GM10266 (cell line): ENCODE results near the gene SKAP2.

ENCODE experiments used
- DNase-seq: peaks from one replicate; pipeline ENCODE4 v3.0.0; 2012; ENCODE audit errors: extremely low spot score
- TF ChIP-seq, protein P1 (sequence below): IDR thresholded peaks from 2 replicates; pipeline ENCODE4 v1.5.1; 2012; ENCODE audit warnings: mild to moderate bottlenecking, low read depth; ENCODE audit not compliant: control insufficient read depth, insufficient read depth; ENCODE audit errors: missing control alignments

SKAP2 gene

DNA sequence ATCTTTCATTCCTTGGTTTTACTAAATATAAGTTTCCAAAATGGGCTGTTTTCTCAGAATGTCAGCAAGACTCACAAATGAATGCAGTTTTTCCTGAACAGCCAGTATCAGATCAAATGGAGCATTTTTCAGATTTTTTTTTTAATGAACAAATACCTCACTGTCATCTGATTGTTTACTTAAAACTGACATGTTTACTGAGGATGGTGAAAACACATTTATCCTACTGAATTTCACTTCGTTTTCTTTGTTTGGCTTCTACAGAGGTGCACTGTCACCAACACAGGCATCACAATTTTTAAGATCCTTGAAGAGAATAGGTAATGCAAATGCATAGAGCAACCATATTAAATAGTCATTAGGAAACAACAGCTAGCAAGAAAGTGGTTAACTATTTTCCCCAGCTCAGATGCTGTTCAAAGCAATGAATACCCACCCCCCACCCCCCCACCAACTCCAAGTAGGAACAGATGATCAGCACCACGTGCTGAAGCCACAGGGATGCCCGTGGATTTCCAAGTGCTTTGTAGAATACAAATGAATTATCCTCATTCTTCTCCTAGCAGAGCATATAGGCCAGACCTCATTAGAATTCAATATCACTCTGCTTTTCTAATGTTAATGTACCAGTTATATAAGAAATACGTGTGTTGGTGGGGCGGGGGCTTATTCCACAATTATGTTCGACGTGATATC lies 205.9 kb downstream of the SKAP2 start:
- DNase-seq, result no peak
- TF ChIP-seq, protein P1, sequence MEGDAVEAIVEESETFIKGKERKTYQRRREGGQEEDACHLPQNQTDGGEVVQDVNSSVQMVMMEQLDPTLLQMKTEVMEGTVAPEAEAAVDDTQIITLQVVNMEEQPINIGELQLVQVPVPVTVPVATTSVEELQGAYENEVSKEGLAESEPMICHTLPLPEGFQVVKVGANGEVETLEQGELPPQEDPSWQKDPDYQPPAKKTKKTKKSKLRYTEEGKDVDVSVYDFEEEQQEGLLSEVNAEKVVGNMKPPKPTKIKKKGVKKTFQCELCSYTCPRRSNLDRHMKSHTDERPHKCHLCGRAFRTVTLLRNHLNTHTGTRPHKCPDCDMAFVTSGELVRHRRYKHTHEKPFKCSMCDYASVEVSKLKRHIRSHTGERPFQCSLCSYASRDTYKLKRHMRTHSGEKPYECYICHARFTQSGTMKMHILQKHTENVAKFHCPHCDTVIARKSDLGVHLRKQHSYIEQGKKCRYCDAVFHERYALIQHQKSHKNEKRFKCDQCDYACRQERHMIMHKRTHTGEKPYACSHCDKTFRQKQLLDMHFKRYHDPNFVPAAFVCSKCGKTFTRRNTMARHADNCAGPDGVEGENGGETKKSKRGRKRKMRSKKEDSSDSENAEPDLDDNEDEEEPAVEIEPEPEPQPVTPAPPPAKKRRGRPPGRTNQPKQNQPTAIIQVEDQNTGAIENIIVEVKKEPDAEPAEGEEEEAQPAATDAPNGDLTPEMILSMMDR, result no peak

DNA sequence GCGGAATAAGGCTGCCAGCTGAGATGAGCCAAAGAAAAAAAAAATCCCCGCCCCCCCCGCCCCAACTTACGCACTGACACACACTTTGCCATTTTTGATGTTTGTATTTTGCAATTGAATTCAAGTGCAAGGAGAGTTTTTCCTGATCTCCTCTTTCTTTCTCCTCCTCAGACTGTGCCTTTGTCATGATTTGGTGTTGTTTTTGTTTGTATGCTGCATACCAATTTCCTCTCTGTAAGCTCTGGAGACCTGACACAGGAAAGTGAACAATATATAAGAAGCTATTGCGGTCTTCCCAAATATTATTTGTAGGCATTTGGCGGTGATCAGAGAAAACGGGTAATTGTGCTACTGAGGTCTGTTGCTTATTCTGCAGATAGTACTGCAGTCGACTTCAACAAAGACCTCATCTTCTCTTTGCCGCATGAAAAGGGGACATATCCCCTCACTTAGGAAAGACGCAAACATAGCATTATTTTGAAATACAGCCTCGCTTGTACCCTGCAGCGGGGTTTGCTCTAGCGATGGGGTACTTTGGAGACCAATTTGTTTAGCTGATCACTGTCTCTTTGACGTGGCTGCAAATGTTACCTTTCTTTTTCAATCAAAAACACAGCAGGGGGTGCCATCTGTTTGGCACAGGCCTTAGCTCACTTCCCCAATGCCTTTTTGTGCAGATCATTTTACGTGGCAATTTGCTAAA lies 206.6 kb downstream of the SKAP2 start:
- no peak for DNase-seq
- TF ChIP-seq, protein P1, result no peak

DNA sequence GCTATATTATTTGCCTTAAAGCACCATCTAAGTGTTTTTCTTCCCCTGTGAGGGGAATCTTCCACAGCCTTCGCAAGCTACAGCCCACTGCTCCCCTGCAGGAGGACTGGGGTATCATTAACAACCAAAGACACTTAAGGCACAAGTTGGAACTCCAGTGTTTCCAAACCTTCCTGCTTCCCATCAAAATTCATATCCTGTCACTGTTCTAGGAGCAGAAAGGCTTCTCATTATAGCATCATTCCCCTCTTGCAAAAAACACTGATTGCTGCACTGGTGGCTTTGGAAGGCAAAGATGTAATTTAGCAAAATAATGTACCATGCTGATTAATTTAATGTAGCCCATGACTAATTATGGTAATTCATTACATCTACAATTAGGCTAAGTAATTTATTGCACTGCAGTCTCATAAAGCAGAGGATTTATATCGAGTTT lies 207.2 kb downstream of the SKAP2 start:
- TF ChIP-seq, protein P1, result no peak
- DNase-seq, result no peak

DNA sequence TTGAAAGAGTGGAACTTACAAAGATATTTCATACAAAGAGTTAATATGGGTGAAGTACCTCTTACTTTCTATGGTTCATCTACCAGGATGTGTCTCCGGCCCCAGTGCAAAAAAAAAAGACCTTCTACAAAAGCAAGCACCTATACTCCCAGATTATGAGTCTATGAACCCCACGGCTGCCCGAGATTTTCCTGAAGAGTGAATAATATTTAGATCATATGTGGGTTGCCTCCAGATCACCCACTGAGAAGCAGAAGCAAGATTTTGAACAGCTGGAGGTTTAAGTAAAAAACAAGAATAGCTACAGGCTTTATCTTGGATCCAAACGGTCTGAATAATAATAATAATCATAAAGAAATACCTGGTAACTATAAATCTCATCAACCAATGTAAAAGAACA lies 207.7 kb downstream of the SKAP2 start:
- TF ChIP-seq, protein P1, result no peak
- DNase-seq, result no peak

DNA sequence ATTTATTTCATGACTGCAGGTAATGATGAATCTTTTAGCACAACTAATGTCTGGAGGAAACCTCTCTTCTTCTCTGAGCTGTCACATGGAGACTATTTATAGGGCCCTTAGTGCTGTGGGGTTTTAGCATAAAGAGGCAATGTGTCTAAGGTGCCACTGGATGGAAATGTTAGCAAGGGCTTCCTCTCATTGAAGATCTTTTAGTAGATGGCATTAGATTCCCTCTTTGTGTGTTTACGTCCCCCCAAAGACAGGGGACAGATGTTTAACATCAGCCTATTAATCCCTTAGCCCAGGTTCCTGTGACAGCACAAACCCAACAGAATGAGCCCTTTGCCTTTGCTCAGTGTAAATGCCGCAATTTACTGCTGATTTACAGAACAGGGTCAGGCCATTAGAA lies 208.6 kb downstream of the SKAP2 start:
- DNase-seq, result no peak
- TF ChIP-seq, protein P1, result no peak

DNA sequence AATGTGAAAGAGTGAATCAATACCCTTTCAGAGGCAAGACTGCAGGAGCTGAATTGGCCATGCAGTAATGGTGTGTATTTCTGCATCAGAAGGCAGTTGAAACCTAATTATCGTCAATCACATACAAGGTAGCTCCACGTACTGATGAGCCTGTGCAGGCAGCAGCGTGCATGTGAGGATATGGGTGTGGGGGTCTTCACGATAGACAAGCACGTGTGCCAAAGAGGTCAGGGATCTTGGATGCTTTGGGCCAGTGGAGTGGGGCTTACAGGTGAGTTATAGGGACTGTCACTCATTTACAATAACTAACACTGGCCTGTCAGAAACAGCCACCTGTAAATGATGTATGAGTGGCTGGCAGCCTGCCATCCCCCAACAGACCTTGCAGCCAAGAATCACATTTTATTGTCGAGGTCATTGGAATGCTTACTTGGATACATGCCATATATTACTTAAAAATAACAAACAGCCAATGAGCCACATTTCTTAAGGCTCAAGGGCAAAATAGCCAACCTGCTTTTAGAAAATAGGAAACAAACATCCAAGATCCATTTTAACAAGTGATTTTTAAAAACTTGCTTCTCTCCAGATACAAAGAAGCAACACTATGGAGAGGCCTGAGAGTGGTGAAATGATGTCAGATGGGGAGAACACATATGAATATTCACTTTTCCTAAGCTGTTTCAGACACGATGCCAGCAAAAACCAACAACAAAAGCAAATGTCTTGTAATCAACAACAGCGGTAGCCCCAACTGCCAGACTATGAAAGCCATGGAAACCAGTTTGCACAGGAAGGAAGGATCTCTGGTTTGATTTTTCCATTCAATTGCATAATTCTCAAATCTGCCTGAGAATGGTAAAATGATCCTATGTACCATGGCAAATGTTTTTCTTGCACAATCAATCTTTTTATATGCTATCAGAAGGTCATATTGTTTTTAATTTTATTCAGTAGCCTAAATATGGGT lies 210.7 kb downstream of the SKAP2 start:
- DNase-seq, result no peak
- TF ChIP-seq, protein P1, result no peak
